ENCODE results near the gene SEC31A.
"Not testable (repeated sequence)": the region's sequence is repeated elsewhere in the genome, so short reads cannot be mapped to it uniquely, and the experiment has no call there.

The SEC31A gene

GRCh38 chr4:82896755-82897154 lies 5.8 kb upstream of the SEC31A start:
- no peak for DNase-seq

GRCh38 chr4:82893942-82894341 lies 3.0 kb upstream of the SEC31A start:
- DNase-seq, result no peak

- DNase-seq, result no peak
These were observed 1.5 kb upstream of the SEC31A start for GRCh38 chr4:82892467-82892802.

- DNase-seq, result no peak
These were observed 934 bp upstream of the SEC31A start for GRCh38 chr4:82891707-82892466.

- DNase-seq, result no peak
These were observed 439 bp downstream of the SEC31A start for GRCh38 chr4:82890528-82890900.

GRCh38 chr4:82889287-82889686 lies 1.7 kb downstream of the SEC31A start:
- no peak for DNase-seq

GRCh38 chr4:82886147-82886942 lies 4.6 kb downstream of the SEC31A start:
- no peak for DNase-seq

- DNase-seq, result no peak
These were observed 5.5 kb downstream of the SEC31A start for GRCh38 chr4:82885410-82885809.

- DNase-seq, result no peak
These were observed 22.4 kb downstream of the SEC31A start for GRCh38 chr4:82868572-82868971.

- no peak for DNase-seq
These were observed 24.1 kb downstream of the SEC31A start for GRCh38 chr4:82866706-82867385.

GRCh38 chr4:82866033-82866432 lies 24.9 kb downstream of the SEC31A start:
- peak; percentile 17 for DNase-seq

GRCh38 chr4:82865592-82865991 lies 25.4 kb downstream of the SEC31A start:
- peak; percentile 81 for DNase-seq

- DNase-seq, result peak; percentile 59
These were observed 26.5 kb downstream of the SEC31A start for GRCh38 chr4:82864336-82864979.

GRCh38 chr4:82861529-82861928 lies 29.4 kb downstream of the SEC31A start:
- no peak for DNase-seq

GRCh38 chr4:82860487-82860886 lies 30.5 kb downstream of the SEC31A start:
- DNase-seq, result not testable (repeated sequence)

GRCh38 chr4:82852751-82853285 lies 38.1 kb downstream of the SEC31A start:
- DNase-seq, result no peak

GRCh38 chr4:82851885-82852750 lies 38.8 kb downstream of the SEC31A start:
- peak; percentile 38 for DNase-seq

GRCh38 chr4:82851318-82851717 lies 39.6 kb downstream of the SEC31A start:
- no peak for DNase-seq

GRCh38 chr4:82850684-82851083 lies 40.3 kb downstream of the SEC31A start:
- no peak for DNase-seq

GRCh38 chr4:82848706-82849105 lies 42.2 kb downstream of the SEC31A start:
- no peak for DNase-seq

- no peak for DNase-seq
These were observed 48.4 kb downstream of the SEC31A start for GRCh38 chr4:82842593-82842992.

- DNase-seq, result no peak
These were observed 51.3 kb downstream of the SEC31A start for GRCh38 chr4:82839624-82840023.
